Right forelimb (tissue), 1 donor: ENCODE results near the gene HEATR5A.
"Not testable (repeated sequence)": the region's sequence is repeated elsewhere in the genome, so short reads cannot be mapped to it uniquely, and the experiment has no call there.

Experiments used
- DNase-seq: peaks from one replicate; pipeline ENCODE4 v3.0.0-alpha.2; 2018

HEATR5A gene

GRCh38 chr14:31255918-31256317 lies 164.4 kb downstream of the HEATR5A start:
- DNase-seq = not testable (repeated sequence)

DNA sequence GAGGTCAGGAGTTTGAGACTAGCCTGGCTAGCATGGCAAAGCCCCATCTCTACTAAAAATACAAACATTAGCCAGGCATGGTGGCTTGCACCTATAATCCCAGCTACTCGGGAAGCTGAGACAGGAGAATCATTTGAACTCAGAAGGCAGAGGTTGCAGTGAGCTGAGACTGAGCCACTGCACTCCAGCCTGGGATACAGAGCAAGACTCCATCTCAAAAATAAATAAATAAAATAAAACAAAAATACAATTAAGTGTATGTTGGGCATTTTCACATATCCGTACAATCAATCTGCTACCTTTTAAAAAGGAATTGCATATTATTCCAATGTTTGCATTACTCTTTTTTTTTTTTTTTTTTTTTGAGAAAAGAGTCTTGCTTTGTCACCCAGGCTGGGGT lies 165.1 kb downstream of the HEATR5A start:
- DNase-seq = no peak

- DNase-seq = no peak
Measured at GRCh38 chr14:31253746-31254471, 166.4 kb downstream of the HEATR5A start.

GRCh38 chr14:31252865-31253264 lies 167.5 kb downstream of the HEATR5A start:
- no peak for DNase-seq

DNA sequence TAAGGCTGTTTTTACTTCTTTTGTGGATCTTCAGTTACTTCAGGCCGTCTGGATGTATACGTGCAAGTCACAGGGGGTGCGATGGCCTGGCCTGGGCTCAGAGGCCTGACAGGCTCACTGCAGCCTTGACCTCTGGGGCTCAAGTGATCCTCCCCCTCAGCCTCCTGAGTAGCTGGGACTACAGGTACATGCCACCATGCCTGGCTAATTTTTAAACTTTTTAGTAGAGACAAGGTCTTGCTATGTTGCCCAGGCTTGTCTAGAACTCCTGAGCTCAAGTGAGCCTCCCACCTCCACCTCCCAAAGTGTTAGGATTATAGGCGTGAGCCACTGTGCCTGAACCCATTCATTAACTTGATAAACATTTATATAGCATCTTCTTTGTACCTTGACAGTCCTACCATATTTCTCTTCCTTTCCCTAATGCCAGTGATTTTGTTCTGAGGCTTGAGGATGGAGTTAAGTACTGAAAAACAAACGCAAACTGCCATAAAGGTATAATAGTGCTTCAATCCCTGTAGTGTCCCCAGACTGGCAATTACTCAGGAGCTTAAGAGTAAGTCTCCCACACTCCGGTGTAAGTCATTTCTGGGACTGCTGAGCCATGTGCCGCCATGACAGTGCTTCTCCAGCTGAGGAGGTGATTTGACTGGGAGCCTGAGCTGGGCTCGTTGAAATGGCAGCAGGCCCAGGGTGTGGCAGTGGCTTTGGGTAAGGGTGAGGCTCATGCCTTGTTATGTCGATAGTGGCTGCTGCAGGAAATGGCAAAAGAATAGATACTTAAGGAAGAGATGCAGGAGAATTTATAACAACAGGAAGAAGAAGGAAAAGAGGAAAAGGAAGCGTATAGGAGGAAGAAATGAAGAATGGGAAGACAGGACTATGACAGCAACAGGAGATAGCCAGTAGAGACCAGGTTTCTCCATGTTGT lies 169.1 kb downstream of the HEATR5A start:
- DNase-seq = no peak

GRCh38 chr14:31244626-31245025 lies 175.7 kb downstream of the HEATR5A start:
- no peak for DNase-seq

DNA sequence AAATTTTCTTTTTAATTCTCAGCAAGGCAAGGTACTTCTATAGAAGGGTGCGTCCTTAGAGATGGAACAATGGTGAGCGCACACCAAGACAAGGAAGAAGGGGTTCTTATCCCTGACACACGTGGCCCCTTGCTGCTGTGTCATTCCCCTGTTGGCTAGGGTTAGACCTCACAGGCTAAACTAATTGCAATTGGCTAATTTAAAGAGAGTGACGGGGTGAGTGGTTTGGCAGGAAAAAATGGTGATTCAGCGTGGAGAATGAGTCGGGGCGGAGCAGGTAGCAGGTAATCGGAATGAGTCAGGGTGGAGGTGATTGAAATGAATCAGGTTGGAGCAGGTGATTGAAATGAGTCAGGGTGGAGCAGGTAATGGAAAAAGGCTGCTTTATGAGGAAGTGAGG lies 176.5 kb downstream of the HEATR5A start:
- no peak for DNase-seq

GRCh38 chr14:31242161-31242940 lies 178.0 kb downstream of the HEATR5A start:
- DNase-seq = not testable (repeated sequence)
